ENCODE data around the gene MRPS11. TPM values are rescaled to one million over a fixed set of nuclear protein-coding genes. Genes with fewer than 3 reads are reported as not detected.

The MRPS11 gene
- total and polyA plus RNA-seq, 2 of the 4 experiments (the other 2 are of a cell fraction): 66.1 to 87.8 TPM

GRCh38 chr15:88472225-88472624 lies 4.7 kb downstream of the MRPS11 start:
- Histone ChIP-seq H3K4me3 (ENCODE audit: insufficient read depth, low read depth, low read length) (no peak overlapping the region), H3K14ac (replicated peaks; ENCODE audit: low read depth, low read length) (no peak overlapping the region), H2AK5ac (ENCODE audit: low read depth, low read length) (no peak overlapping the region), H3K9ac (ENCODE audit: low read depth, low read length) (no peak overlapping the region), H4K20me1 (ENCODE audit: insufficient read depth, low read length) (0 out of 2 replicates have a peak, but pooled peaks cover 2% of the 10 kb centered on the region), H3K36me3 (ENCODE audit: control insufficient read depth, insufficient read depth, low read length) (peaks cover 19% of the 10 kb centered on the region), H3K4ac (ENCODE audit: low read depth, low read length) (no peak overlapping the region), H4K8ac (ENCODE audit: low read depth in 2 of 2, low read length in 2 of 2) (no peak overlapping the region), H3K4me2 (ENCODE audit: low read depth, low read length) (no peak overlapping the region), H3K56ac (ENCODE audit: extremely low read depth, insufficient read depth, low read length) (no peak overlapping the region), H4K5ac (ENCODE audit: low read depth, low read length) (no peak overlapping the region), H2AK9ac (replicated peaks; ENCODE audit: low read depth, low read length, poor library complexity) (no peak overlapping the region), H2BK5ac (ENCODE audit: low read depth, low read length, poor library complexity, severe bottlenecking) (no peak overlapping the region), H3K79me1 (ENCODE audit: low read depth in 1 of 2, low read length in 2 of 2) (peaks cover 19 to 30% of the 10 kb centered on the region in 2 experiments), H3K9me3 (ENCODE audit: control insufficient read depth, insufficient read depth, low read length) (no peaks in the 10 kb centered on the region), H3K9me1 (ENCODE audit: insufficient read depth, low read length) (peaks cover 6% of the 10 kb centered on the region; the same call in 1 of the 2 replicates), H4K91ac (ENCODE audit: insufficient read depth, low read depth, low read length) (no peak overlapping the region), H2BK20ac (ENCODE audit: low read depth, low read length) (no peak overlapping the region), H2BK120ac (ENCODE audit: low read depth, low read length) (no peak overlapping the region), H3K27ac (ENCODE audit: insufficient read depth, low read length) (no peak overlapping the region), H3K4me1 (ENCODE audit: control insufficient read depth, insufficient read depth, low read length) (peaks cover 4% of the 10 kb centered on the region), H3K18ac (ENCODE audit: low read depth, low read length) (no peak overlapping the region), H2BK15ac (ENCODE audit: low read depth, low read length) (no peak overlapping the region), H2AFZ (replicated peaks; ENCODE audit: low read length, poor library complexity) (no peak overlapping the region), H3K27me3 (ENCODE audit: control insufficient read depth, insufficient read depth, low read length) (no peaks in the 10 kb centered on the region), H3K23ac (ENCODE audit: low read depth, low read length) (no peak overlapping the region)
- no peak for TF ChIP-seq MAFK (IDR thresholded peaks at IDR 0.05; ENCODE audit: low read depth, low read length)
- no peak for TF ChIP-seq NFE2L2 (IDR thresholded peaks at IDR 0.05; ENCODE audit: low read depth, low read length)
- no peak for TF ChIP-seq SMC3 (IDR thresholded peaks at IDR 0.05; ENCODE audit: low read depth, low read length)
- no peak for TF ChIP-seq RAD21 (IDR thresholded peaks at IDR 0.05; ENCODE audit: low read length)
- no peak for TF ChIP-seq BHLHE40 (IDR thresholded peaks at IDR 0.05; ENCODE audit: low read depth, low read length)
- TF ChIP-seq, protein P1, sequence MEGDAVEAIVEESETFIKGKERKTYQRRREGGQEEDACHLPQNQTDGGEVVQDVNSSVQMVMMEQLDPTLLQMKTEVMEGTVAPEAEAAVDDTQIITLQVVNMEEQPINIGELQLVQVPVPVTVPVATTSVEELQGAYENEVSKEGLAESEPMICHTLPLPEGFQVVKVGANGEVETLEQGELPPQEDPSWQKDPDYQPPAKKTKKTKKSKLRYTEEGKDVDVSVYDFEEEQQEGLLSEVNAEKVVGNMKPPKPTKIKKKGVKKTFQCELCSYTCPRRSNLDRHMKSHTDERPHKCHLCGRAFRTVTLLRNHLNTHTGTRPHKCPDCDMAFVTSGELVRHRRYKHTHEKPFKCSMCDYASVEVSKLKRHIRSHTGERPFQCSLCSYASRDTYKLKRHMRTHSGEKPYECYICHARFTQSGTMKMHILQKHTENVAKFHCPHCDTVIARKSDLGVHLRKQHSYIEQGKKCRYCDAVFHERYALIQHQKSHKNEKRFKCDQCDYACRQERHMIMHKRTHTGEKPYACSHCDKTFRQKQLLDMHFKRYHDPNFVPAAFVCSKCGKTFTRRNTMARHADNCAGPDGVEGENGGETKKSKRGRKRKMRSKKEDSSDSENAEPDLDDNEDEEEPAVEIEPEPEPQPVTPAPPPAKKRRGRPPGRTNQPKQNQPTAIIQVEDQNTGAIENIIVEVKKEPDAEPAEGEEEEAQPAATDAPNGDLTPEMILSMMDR (conservative IDR thresholded peaks at IDR 0.05; ENCODE audit: low read depth, low read length): no peak
- TF ChIP-seq RCOR1 (IDR thresholded peaks at IDR 0.05; ENCODE audit: insufficient replicate concordance, low read length): no peak
- TF ChIP-seq FOS (IDR thresholded peaks at IDR 0.05; ENCODE audit: low read depth, low read length): no peak
- TF ChIP-seq MXI1 (IDR thresholded peaks at IDR 0.05; ENCODE audit: borderline replicate concordance, low read depth, low read length): no peak
- no peak for TF ChIP-seq POLR2A (IDR thresholded peaks at IDR 0.05; ENCODE audit: low read depth, low read length)
- TF ChIP-seq, protein P2, sequence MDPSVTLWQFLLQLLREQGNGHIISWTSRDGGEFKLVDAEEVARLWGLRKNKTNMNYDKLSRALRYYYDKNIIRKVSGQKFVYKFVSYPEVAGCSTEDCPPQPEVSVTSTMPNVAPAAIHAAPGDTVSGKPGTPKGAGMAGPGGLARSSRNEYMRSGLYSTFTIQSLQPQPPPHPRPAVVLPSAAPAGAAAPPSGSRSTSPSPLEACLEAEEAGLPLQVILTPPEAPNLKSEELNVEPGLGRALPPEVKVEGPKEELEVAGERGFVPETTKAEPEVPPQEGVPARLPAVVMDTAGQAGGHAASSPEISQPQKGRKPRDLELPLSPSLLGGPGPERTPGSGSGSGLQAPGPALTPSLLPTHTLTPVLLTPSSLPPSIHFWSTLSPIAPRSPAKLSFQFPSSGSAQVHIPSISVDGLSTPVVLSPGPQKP (IDR thresholded peaks at IDR 0.05; ENCODE audit: borderline replicate concordance, low read depth, low read length): no peak
- TF ChIP-seq USF2 (IDR thresholded peaks at IDR 0.05; ENCODE audit: low read depth, low read length): no peak
- no peak for TF ChIP-seq CHD1 (IDR thresholded peaks at IDR 0.05; ENCODE audit: low read depth, low read length)
- 100% methylated on average over 1 of the region's 4 CpGs; no CpG with 5 or more reads in 1 of the 2 experiments for WGBS, 2 experiments (ENCODE audit: extremely low coverage in 2 of 2, insufficient read length in 1 of 2)
- intact Hi-C loops (cut with micrococcal nuclease) (no loop called here), dilution Hi-C loops (cut with HindIII; ENCODE audit: low sequenced_read_pairs, unreplicated experiment) (no loop called here), in situ Hi-C loops (cut with MboI; ENCODE audit: low sequenced_read_pairs) (no loop called here)
- ChIA-PET CTCF (no interaction called here), POLR2A (ENCODE audit: unreplicated experiment) (no interaction called here)
- no peak for ATAC-seq (ENCODE audit: low read depth)
- no TSS peak for BruUV-seq (replicated peaks)
- no peak for DNase-seq

Measured in IMR-90 (cell line).